NCI-H82 treated with DMSO at 0.1 percent for 48 hours (cell line): ENCODE results near the gene PBX1.

Experiments used
- DNase-seq: peaks from one replicate; lab custom pipeline; 2025; ENCODE audit not compliant: unreplicated experiment; lab: John Stamatoyannopoulos, UW

The PBX1 gene

GRCh38 chr1:164664127-164664526, 105.1 kb downstream of the PBX1 start:
- DNase-seq: no peak

DNA sequence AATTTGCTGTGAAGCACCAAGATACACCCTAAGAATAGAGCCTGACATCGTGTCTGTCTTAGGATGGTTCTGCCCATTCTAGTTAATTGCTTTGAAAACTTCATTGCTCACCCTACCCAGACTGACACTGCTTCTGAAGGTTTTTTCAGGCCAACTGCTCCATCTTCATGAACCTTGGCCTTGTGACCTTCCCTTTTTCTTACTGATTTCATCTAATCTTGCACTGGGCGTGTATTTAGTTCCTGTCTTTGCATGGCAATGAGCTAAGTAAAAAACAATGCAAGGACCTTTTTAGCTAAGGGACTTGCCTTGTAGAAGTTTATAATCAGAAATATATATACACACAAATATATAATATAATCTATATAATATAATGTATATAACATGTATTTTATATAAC, 108.0 kb downstream of the PBX1 start:
- DNase-seq: no peak

GRCh38 chr1:164667600-164667999, 108.6 kb downstream of the PBX1 start:
- DNase-seq: no peak

GRCh38 chr1:164668491-164669400, 109.8 kb downstream of the PBX1 start:
- no peak for DNase-seq

DNA sequence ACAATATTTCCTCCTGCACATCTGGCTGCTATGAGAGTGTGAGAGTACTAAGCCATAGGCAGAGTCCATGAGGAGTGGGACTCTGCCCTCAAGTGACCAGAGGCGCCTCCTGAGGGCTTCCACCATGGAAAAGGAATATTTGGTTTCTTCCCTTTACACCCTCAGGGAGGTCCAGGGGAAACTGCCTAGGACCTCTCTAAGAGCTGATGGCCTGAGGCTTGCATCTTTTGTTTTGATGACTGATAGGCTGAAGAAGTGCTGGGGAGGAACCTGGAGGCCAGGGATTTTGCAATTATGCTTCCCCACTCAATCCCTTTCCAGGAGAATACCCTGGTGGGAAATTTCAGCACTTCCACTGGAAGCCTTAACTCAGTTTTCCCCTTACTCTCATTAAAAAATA, 111.0 kb downstream of the PBX1 start:
- DNase-seq: no peak

DNA sequence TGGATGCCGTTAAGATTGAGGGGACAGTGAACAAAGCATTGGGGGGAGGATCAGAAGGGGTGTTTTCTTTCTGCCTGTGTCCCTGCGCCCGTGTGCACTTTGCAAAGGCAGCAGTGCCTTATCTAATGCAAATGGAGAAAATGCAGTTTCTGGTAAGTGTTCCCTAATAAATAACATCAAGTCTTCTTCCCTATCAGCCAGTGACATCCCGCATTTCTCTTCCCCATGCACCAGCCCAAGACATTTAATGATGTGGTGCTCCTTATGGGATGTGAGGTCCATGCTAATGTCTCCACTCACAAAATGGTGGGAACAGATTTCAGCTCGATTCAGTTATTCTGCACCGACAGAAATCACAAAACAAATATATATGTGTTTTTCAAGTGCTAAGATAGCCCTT, 111.8 kb downstream of the PBX1 start:
- DNase-seq: no peak

DNA sequence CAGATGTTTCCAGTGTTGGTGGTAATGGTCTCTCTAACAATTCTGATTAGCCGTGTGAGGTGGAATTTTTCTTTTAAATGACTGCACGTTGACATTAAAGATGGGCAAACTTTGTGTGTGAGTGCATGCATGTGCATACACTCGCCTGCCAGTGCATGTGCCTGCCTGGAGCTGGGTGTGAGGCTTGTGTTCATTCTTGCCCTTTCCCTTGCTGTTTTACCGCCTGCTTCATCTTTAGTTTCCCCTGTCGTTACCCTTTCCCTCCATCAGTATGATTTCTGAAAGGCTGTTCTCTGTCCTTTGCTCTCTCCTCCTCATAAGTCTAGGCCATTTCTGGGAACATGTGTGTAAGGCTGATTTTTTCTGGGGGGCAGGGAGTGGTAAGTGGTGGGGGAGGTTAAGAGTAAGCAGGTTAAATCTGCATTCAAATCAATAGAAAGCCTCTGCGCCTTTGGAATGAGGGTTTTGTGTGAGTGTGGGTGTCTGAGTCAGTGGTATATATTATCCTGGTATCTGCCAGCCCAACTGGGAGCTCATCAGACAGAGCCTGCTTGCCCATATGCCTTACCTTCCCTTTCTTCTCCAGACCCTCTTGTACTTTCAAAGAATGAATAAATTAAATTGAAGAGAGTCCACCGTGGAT, 112.5 kb downstream of the PBX1 start:
- DNase-seq: no peak

- no peak for DNase-seq
Measured at GRCh38 chr1:164671966-164672571, 113.1 kb downstream of the PBX1 start.

GRCh38 chr1:164672588-164672987, 113.6 kb downstream of the PBX1 start:
- no peak for DNase-seq

DNA sequence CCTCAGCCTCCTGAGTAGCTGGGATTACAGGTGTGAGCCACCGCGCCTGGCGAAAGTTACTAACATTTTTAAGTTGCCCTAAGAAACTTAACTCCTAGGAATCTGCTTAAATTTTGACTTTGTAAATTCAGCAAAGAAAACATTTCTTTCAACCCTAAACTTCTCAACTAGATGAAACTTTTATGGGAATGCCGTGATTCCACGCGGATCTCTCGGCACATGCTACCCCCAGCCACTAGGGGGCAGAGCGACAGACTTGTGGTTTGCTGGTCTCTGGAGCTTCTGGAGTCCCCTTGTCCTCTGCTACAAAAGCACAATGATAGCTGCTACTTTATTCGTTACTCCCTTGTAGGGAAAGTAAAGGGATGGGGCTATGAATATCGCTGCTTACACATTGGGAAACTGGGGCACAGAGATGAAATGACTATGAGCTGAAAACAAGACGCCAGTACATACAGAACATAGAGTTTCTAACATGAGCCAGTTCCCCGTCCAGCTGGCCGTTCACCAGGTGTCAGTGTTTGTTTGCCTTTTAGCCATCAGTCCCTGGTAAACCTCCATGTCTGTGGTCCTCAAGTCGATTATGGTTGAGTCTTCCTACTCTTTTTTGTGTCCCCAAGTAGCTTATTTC, 114.7 kb downstream of the PBX1 start:
- DNase-seq: no peak

- DNase-seq: no peak
Measured at GRCh38 chr1:164675342-164675904, 116.4 kb downstream of the PBX1 start.

GRCh38 chr1:164678136-164678700, 119.2 kb downstream of the PBX1 start:
- no peak for DNase-seq

DNA sequence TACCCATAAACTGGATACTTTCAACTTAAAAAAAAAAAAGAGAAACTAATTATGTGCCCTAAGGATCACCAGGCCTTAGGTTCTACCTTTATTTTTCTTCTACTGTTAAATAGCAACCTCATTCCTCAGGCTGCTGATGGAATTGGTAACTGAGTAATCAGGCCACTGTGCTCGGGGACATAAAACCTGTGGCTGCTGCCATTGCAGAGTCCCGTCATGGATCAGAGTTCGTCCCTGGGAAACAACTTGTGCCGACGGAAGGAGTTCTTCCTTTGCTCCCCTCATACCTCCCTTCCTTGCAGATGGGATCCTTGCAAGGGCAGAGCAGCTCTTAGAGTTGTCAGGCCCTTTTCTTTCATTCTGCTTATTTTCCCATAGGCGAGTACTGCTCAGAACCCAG, 123.6 kb downstream of the PBX1 start:
- no peak for DNase-seq

GRCh38 chr1:164683235-164683634, 124.3 kb downstream of the PBX1 start:
- no peak for DNase-seq

- no peak for DNase-seq
Measured at GRCh38 chr1:164685266-164686035, 126.5 kb downstream of the PBX1 start.

- no peak for DNase-seq
Measured at GRCh38 chr1:164687777-164688176, 128.8 kb downstream of the PBX1 start.

- DNase-seq: no peak
Measured at GRCh38 chr1:164688791-164689190, 129.8 kb downstream of the PBX1 start.

GRCh38 chr1:164689672-164690511, 130.9 kb downstream of the PBX1 start:
- peak; percentile 47 for DNase-seq

DNA sequence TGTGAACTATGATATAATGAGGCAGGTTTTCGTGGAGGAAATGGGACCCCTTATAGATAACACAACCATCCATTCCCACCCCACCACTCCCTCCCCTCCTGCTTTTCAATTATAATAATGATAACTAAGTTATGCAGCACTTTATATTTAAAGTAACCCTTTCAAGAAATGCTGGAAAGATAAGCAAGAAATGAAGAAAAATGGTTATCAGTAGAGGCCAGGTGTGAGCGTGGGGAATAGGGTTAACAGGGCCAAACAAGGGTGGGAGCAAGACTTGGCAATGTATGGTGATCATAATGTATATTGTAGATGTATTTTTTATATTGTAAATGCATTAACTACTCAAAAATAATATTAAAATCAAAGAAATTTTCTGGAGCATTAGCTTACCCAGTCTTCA, 133.4 kb downstream of the PBX1 start:
- DNase-seq: no peak
